Measurements from ENCODE around the gene ZNF592.

ZNF592 gene

GRCh38 chr15:84748274-84749110, at the start of gene ZNF592:
Gene ZNF592, plus strand, starts transcription at chr15:84748592. Its CDS starts 34,084 bp downstream, at chr15:84782676.
- DNase-seq, result peak; percentile 87

- no peak for DNase-seq
Observed at GRCh38 chr15:84699538-84700191, 48.7 kb upstream of the ZNF592 start.

- no peak for DNase-seq
Observed at GRCh38 chr15:84702961-84703482, 45.4 kb upstream of the ZNF592 start.

- no peak for DNase-seq
Observed at GRCh38 chr15:84703808-84704207, 44.6 kb upstream of the ZNF592 start.

- DNase-seq, result no peak
Observed at GRCh38 chr15:84714372-84714771, 34.0 kb upstream of the ZNF592 start.

- DNase-seq, result no peak
Observed at GRCh38 chr15:84714821-84715220, 33.6 kb upstream of the ZNF592 start.

GRCh38 chr15:84715441-84716035, 32.9 kb upstream of the ZNF592 start:
- DNase-seq, result no peak

GRCh38 chr15:84716036-84716732, 32.2 kb upstream of the ZNF592 start, which contains the start of gene SEC11A:
Gene SEC11A, minus strand, starts transcription at chr15:84716139. Its CDS starts 64 bp downstream, at chr15:84716075.
- DNase-seq, result peak; percentile 93

GRCh38 chr15:84721371-84721770, 27.0 kb upstream of the ZNF592 start:
- peak; percentile 38 for DNase-seq

- DNase-seq, result no peak
Observed at GRCh38 chr15:84722628-84723027, 25.8 kb upstream of the ZNF592 start.

GRCh38 chr15:84725001-84725491, 23.3 kb upstream of the ZNF592 start:
- DNase-seq, result peak; percentile 65

GRCh38 chr15:84727429-84727828, 21.0 kb upstream of the ZNF592 start:
- no peak for DNase-seq

GRCh38 chr15:84731774-84732173, 16.6 kb upstream of the ZNF592 start:
- DNase-seq, result no peak

GRCh38 chr15:84734794-84735479, 13.5 kb upstream of the ZNF592 start:
- peak; percentile 80 for DNase-seq

- DNase-seq, result peak; percentile 16
Observed at GRCh38 chr15:84735480-84736061, 12.8 kb upstream of the ZNF592 start.

- peak; percentile 81 for DNase-seq
Observed at GRCh38 chr15:84736375-84736774, 12.0 kb upstream of the ZNF592 start.

GRCh38 chr15:84737005-84737404, 11.4 kb upstream of the ZNF592 start:
- no peak for DNase-seq

- no peak for DNase-seq
Observed at GRCh38 chr15:84740691-84741090, 7.7 kb upstream of the ZNF592 start.

- no peak for DNase-seq
Observed at GRCh38 chr15:84741121-84741520, 7.3 kb upstream of the ZNF592 start.

GRCh38 chr15:84747416-84748273, 747 bp upstream of the ZNF592 start:
- peak; percentile 81 for DNase-seq
